ENCODE measurements around the gene OR4K1.

Gene OR4K1

DNA sequence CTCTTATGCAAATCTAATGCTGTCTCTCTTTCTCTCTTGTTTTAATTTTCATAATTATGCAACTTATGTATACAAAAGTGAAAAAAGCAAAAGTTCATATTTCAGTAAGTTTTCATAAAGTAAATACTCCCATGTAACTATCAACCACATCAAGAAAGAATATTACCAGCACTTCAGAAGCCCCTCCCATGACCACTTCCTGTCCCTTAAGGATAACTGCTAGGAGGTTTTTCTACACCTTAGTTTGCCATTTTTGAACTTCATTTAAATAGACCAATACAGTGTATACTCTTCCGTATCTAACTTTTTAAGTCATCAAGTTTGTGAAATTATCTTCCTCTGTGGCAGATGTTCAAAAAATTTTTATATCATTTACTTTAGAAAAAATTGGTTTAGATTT lies 44.1 kb downstream of the OR4K1 start:
- TF ChIP-seq, protein P1, sequence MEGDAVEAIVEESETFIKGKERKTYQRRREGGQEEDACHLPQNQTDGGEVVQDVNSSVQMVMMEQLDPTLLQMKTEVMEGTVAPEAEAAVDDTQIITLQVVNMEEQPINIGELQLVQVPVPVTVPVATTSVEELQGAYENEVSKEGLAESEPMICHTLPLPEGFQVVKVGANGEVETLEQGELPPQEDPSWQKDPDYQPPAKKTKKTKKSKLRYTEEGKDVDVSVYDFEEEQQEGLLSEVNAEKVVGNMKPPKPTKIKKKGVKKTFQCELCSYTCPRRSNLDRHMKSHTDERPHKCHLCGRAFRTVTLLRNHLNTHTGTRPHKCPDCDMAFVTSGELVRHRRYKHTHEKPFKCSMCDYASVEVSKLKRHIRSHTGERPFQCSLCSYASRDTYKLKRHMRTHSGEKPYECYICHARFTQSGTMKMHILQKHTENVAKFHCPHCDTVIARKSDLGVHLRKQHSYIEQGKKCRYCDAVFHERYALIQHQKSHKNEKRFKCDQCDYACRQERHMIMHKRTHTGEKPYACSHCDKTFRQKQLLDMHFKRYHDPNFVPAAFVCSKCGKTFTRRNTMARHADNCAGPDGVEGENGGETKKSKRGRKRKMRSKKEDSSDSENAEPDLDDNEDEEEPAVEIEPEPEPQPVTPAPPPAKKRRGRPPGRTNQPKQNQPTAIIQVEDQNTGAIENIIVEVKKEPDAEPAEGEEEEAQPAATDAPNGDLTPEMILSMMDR (conservative IDR thresholded peaks at IDR 0.05; ENCODE audit: low read depth), result no peak
- ChIA-PET POLR2A (ENCODE audit: low non-redundant PET) (no interaction called here), CTCF (no interaction called here)
- no peak for DNase-seq (ENCODE audit: low spot score)
- no peak overlapping the region for H3K27ac ChIP-seq

DNA sequence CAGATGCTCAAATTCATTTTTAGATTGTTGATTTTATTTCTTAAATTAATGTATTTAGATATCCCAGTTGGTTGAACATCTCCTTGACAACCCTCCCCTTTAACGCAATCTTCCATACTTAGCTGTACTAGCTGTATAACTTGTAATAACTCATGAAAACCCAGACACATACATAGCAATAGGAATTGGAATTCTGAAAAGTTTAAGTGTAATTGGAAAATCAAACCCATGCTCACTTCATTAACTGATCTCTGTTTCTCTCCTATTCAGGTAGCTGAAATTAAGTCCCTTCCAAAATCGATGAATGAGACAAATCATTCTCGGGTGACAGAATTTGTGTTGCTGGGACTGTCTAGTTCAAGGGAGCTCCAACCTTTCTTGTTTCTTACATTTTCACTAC lies 44.6 kb downstream of the OR4K1 start, which contains the start of gene OR4K15:
Gene OR4K15 (plus strand): TSS at position 301 of the 400 bp plus-strand sequence. CDS start 0 bp downstream, at position 301.
- no peak for DNase-seq (ENCODE audit: low spot score)
- TF ChIP-seq, protein P1 (conservative IDR thresholded peaks at IDR 0.05; ENCODE audit: low read depth), result no peak
- H3K27ac ChIP-seq, result no peak within 1 kb of the TSS
- ChIA-PET POLR2A (ENCODE audit: low non-redundant PET) (no interaction called here), CTCF (no interaction called here)

Measured in RWPE1 (cell line).